GM13977 (cell line): Measurements from ENCODE around the gene ZSCAN22.
A peak's percentile ranks its signal among the peaks of the same experiment; 100 is the strongest.

Experiments used
- DNase-seq: peaks from one replicate; pipeline ENCODE4 v3.0.0; 2012; ENCODE audit warnings: low spot score
- CTCF ChIP-seq: IDR thresholded peaks from 2 replicates; pipeline ENCODE4 v1.5.1; 2012; ENCODE audit warnings: mild to moderate bottlenecking, control low read depth; ENCODE audit not compliant: insufficient read depth; ENCODE audit errors: extremely low read depth, missing control alignments
- in situ Hi-C: fragments of 300-500 bp; cut with MboI; formaldehyde crosslinking; loops from one replicate; pipeline ENCODE4 v1.12.0; 2022; ENCODE audit warnings: low sequenced_read_pairs, low pct_unique_long_range_greater_than_20kb, mixed read lengths, inconsistent platforms; ENCODE audit not compliant: unreplicated experiment

ZSCAN22 gene

DNA sequence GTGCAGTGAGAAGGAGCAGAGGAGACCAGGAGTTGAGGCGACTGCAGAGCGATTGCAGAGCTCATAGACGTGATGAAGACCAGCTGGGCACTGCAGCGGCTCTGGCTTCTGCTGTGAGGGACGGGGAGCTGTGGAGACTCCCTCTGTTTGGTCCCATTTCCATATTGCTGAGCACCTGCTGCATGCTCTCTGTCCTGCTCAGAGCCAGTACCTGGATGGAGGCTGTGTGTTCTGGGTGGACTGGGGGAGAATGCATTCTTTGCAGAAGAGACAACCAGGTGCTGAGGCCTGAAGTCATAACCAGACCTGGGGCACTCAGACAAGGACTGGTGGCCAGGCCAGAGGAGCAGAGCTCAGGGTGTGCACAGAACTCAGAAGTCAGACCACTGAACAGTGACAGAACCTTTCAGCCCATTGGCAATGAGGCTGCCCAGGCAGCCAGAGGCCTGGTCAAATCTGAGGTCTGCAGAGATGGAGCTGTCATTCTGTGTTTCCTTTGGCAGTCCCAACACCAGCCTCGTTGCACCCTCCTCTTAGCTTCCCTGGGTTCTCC is 27.8 kb downstream of the ZSCAN22 start:
- in situ Hi-C loops: no loop called here
- DNase-seq: no peak
- TF ChIP-seq CTCF: no peak

- in situ Hi-C loops: no loop called here
- TF ChIP-seq CTCF: no peak
- DNase-seq: no peak
Observed at GRCh38 chr19:58355215-58355796, 28.5 kb downstream of the ZSCAN22 start.

DNA sequence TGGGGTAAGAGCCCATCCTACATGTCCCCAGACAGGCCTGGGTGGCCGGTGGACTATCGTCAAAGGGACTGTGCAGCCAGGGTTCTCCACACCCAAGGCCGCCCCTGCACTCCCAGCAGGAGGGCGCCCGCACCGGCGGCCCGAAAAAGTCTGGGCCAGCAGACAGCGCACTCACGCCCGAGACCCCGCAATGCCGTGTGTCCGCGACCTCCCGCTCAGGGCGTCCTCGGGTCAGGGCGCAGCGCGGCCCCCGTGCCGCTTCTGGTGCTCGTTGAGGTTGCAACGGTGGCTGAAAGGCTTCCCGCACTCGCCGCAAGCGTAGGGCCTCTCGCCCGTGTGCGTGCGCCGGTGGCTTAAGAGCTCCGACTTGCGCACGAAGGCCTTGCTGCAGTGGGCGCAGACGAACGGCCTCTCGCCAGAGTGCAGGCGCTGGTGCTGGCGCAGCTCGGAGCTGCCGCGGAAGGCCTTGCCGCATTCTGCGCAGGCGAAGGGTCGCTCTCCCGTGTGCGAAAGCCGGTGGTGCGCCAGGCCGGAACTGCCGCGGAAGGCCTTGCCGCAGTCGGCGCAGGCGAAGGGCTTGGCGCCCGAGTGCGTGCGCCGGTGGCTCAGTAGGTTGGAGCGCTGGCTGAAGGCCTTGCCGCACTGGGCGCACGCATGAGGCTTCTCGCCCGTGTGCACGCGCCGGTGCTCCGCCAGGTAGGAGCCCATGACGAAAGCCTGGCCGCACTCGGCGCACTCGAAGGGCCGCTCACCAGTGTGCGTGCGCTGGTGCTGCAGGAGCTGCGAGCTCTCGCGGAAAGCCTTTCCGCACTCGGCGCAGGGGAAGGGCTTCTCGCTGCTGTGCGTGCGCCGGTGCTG is 29.3 kb downstream of the ZSCAN22 start:
- in situ Hi-C loops: no loop called here
- TF ChIP-seq CTCF: no peak
- DNase-seq: peak; percentile 63

DNA sequence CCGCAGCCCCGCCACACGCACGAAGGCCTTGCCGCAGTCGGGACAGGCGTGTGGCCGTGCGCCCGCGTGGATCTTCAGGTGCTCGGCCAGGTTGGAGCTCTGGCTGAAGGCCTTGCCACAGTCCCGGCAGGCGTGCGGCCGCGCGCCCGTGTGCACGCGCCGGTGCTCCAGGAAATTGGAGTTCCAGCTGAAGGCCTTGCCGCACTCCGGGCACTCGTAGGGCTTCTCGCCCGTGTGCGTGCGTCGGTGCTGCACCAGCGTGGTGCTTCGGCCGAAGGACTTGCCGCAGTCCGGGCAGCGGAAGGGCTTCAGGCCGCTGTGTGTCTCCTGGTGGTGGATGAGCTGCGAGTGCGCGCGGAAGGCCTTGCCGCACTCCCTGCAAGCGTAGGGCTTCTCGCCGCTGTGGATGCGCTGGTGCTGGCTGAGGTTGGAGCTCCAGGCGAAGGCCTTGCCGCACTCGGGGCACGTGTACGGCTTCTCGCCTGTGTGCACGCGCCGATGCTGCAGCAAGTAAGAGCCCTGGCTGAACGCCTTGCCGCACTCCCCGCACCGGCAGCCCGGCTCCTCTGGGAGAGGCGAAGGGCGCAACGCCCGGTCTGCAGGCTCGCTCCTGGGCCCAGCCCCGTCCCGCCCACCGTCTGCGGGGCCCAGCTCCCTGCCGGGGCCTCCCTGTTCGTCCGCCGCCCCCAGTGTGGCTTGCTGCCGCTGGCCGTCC is 30.1 kb downstream of the ZSCAN22 start:
- in situ Hi-C loops: no loop called here
- no peak for TF ChIP-seq CTCF
- DNase-seq: no peak

- in situ Hi-C loops: no loop called here
- TF ChIP-seq CTCF: no peak
- no peak for DNase-seq
Observed at GRCh38 chr19:58357481-58358145, 30.8 kb downstream of the ZSCAN22 start.

- no peak for TF ChIP-seq CTCF
Observed at GRCh38 chr19:58361900-58362271, 35.1 kb downstream of the ZSCAN22 start.

More at GRCh38 chr19:58361900-58362271, 35.1 kb downstream of the ZSCAN22 start:
- in situ Hi-C loops: no loop called here
- DNase-seq: peak; percentile 70
